Endothelial cell (in vitro differentiated cells): ENCODE data around the gene HTR7. TPM values are rescaled to one million over a fixed set of nuclear protein-coding genes. Genes with fewer than 3 reads are reported as not detected.

Experiments
- DNase-seq: peaks from one replicate; pipeline ENCODE4 v3.0.0; 2021; ENCODE audit warnings: low spot score
- H3K27ac Mint-ChIP-seq: one replicate; pipeline ENCODE4 v1.8.0; 2021; ENCODE audit warnings: mixed read lengths, inconsistent platforms; ENCODE audit not compliant: unreplicated experiment
- H3K27me3 Mint-ChIP-seq: one replicate; pipeline ENCODE4 v1.8.0; 2021; ENCODE audit warnings: mild to moderate bottlenecking, moderate library complexity, mixed read lengths, inconsistent platforms; ENCODE audit not compliant: unreplicated experiment
- H3K36me3 Mint-ChIP-seq: one replicate; pipeline ENCODE4 v1.8.0; 2021; ENCODE audit warnings: mild to moderate bottlenecking, low read depth, mixed read lengths, inconsistent platforms; ENCODE audit not compliant: unreplicated experiment
- H3K4me1 Mint-ChIP-seq: one replicate; pipeline ENCODE4 v1.8.0; 2021; ENCODE audit warnings: mild to moderate bottlenecking, mixed read lengths, inconsistent platforms; ENCODE audit not compliant: unreplicated experiment
- H3K4me3 Mint-ChIP-seq: one replicate; pipeline ENCODE4 v1.8.0; 2021; ENCODE audit warnings: mild to moderate bottlenecking, mixed read lengths, inconsistent platforms; ENCODE audit not compliant: unreplicated experiment
- H3K9me3 Mint-ChIP-seq: one replicate; pipeline ENCODE4 v1.8.0; 2021; ENCODE audit warnings: mixed read lengths, inconsistent platforms; ENCODE audit not compliant: unreplicated experiment
- CTCF ChIP-seq: fragments of 200-600 bp; sonication (generic); IDR thresholded peaks from one replicate; pipeline ENCODE4 v1.5.0; 2021; ENCODE audit warnings: antibody characterized with exemption; ENCODE audit not compliant: unreplicated experiment
- total RNA-seq: library from RNA; stranded (reverse); fragmentation: NEBNext Ultra II Directional; extraction: Animal tissue kit (Norgen Biotek cat#: 25700); gene quantifications from one replicate; pipeline ENCODE4 v1.2.1, GENCODE V29; 2021; ENCODE audit not compliant: unreplicated experiment

HTR7 gene
- total RNA-seq, 1 donor from 2014 or later: 7.3 TPM

DNA sequence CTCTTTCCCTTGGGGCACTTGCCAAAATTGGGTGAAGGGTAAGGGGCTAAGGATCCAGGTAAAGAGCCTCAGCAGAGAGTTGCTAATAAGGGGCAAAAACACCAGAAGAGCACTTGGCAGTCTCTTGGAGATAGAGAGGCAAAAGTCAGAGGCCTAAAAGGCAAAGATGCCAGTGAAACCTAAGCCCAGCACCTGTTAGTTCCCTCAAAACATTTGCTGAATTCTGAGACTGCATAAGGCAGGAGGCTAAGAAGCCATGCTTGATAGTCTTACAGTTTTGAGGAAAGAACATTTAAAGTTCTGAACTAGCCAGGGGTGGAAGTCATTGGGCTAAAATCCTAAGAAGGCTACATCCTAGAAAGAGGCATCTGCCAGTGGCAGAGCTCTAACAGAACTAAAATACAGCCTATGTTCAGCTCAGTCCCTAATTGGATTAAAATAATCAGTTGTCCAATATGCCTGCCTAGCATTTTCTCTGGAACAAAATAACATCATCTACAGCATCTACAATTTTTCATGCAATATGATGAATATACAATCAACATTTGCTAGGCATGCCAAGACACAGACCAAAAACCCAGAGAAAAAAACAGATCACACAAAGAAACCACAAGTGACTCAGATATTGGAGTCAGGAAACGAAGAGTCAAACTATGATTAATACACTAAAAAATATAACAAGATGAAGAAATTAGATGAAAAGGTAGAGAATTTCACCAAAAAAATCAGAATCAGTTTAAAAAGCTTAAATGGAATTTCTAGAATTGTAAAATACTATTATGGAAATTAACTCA, 7.7 kb downstream of the HTR7 start:
- Mint-ChIP-seq H3K27ac (no peak overlapping the region), H3K4me1 (no peaks in the 10 kb centered on the region), H3K4me3 (no peak overlapping the region), H3K9me3 (peaks cover 11% of the 10 kb centered on the region), H3K27me3 (peaks cover 3% of the 10 kb centered on the region), H3K36me3 (peaks cover 10% of the 10 kb centered on the region)
- no peak for TF ChIP-seq CTCF
- DNase-seq: no peak

GRCh38 chr10:90847436-90847835, 10.4 kb downstream of the HTR7 start:
- no peak for TF ChIP-seq CTCF
- H3K4me1 Mint-ChIP-seq: no peaks in the 10 kb centered on the region
- DNase-seq: no peak
- no peak overlapping the region for H3K4me3 Mint-ChIP-seq
- peaks cover 13% of the 10 kb centered on the region for H3K36me3 Mint-ChIP-seq
- no peaks in the 10 kb centered on the region for H3K27me3 Mint-ChIP-seq
- H3K9me3 Mint-ChIP-seq: peaks cover 11% of the 10 kb centered on the region
- H3K27ac Mint-ChIP-seq: no peak overlapping the region

- H3K27me3 Mint-ChIP-seq: no peaks in the 10 kb centered on the region
- DNase-seq: no peak
- no peak overlapping the region for H3K27ac Mint-ChIP-seq
- H3K36me3 Mint-ChIP-seq: peaks cover 13% of the 10 kb centered on the region
- H3K4me3 Mint-ChIP-seq: no peak overlapping the region
- H3K4me1 Mint-ChIP-seq: no peaks in the 10 kb centered on the region
- H3K9me3 Mint-ChIP-seq: peaks cover 11% of the 10 kb centered on the region
- TF ChIP-seq CTCF: no peak
Observed at GRCh38 chr10:90846746-90847145, 11.1 kb downstream of the HTR7 start.

DNA sequence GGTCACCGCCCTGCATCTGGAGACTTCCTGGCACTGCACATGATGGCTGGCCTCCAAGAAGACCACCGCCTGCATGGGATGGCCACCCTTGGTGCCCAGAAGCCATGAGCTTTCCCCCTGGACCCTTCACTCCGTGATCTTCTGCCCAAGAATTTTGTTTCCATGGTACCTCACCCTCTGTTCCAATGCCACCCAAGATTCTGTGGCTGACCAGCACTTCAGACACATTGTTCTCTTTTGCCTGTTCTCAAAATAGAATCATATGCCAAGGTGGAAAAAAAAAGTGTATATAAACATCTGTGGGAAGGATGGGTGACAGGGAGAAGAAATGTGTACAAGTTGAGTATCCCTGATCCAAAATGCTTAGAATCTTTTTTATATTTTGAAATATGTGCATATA, 12.1 kb downstream of the HTR7 start:
- Mint-ChIP-seq H3K9me3 (peaks cover 6% of the 10 kb centered on the region), H3K4me1 (no peaks in the 10 kb centered on the region), H3K36me3 (peaks cover 9% of the 10 kb centered on the region), H3K27ac (no peak overlapping the region), H3K27me3 (no peaks in the 10 kb centered on the region), H3K4me3 (no peak overlapping the region)
- no peak for TF ChIP-seq CTCF
- no peak for DNase-seq

DNA sequence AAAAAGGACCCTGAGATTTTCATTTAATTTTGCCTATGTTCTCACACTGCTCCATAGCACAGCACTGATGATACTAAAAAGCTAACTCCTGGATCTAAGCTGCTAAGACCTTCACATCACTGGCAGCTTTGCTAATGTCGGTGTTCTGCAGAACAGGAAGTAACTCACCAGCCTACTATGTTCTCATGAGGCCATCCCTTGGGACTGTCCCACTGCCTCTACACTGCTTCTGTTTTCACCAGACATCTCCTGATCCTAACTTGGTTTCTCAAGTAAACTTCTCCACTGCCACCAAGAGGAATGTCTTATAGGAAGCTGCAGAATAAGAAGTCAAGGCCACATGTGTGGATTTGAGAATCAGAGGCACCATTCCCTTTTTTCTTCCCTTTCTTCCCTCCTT, 15.1 kb downstream of the HTR7 start:
- Mint-ChIP-seq H3K27ac (no peak overlapping the region), H3K36me3 (peaks cover 4% of the 10 kb centered on the region), H3K27me3 (no peaks in the 10 kb centered on the region), H3K9me3 (no peaks in the 10 kb centered on the region), H3K4me3 (no peak overlapping the region), H3K4me1 (no peaks in the 10 kb centered on the region)
- no peak for TF ChIP-seq CTCF
- no peak for DNase-seq
